HepG2 (cell line): Measurements from ENCODE around the gene ACYP2. TPM values are rescaled to one million over a fixed set of nuclear protein-coding genes. Genes with fewer than 3 reads are reported as not detected.
A peak's percentile ranks its signal among the peaks of the same experiment; 100 is the strongest.

ENCODE experiments used
- ATAC-seq: fragments of 200-7000 bp; cut with Tn5 transposase; 3 replicates; pipeline ENCODE4 v1.9.1; 2020; ENCODE audit warnings: mild to moderate bottlenecking, moderate library complexity
- BruUV-seq: library from RNA; stranded (reverse); fragments of 400-500 nt; replicated peaks from 2 replicates; lab custom pipeline; 2021; lab: Mats Ljungman, UMichigan
- CTCF ChIA-PET: fragments of 300-600 bp; formaldehyde crosslinking; extraction: SDS; loops from one replicate; lab custom pipeline; 2021; ENCODE audit warnings: low total read pairs, inconsistent platforms, low intra/inter-chr PET ratio; lab: Yijun Ruan, JAX
- POLR2A ChIA-PET: fragments of 350-600 bp; sonication (Branson Sonifier 250); formaldehyde crosslinking; loops from one replicate; lab custom pipeline; 2020; ENCODE audit warnings: antibody characterized with exemption, inconsistent platforms; lab: Yijun Ruan, JAX
- DNase-seq: peaks from one replicate; pipeline ENCODE4 v3.0.0-alpha.2; 2015; ENCODE audit warnings: low spot score
- FAIRE-seq: peaks from 3 replicates; lab custom pipeline; 2011; peaks lifted over from hg19 to GRCh38; lab: Jason Lieb, UNC
- H2AFZ ChIP-seq: one replicate; pipeline ENCODE4 v1.6.1; 2011; ENCODE audit warnings: low read length, inconsistent platforms
- H3K27ac ChIP-seq: fragments of 300-600 bp; 3 replicates; pipeline ENCODE4 v1.8.0; 2011; ENCODE audit warnings: mixed run types, mild to moderate bottlenecking, mixed read lengths, low read length, inconsistent platforms; ENCODE audit not compliant: insufficient read depth; ENCODE audit errors: extremely low read length
- H3K27me3 ChIP-seq, 2 experiments: fragments of 200-600 bp in 1 of 2; 2 replicates in 1 of 2; 3 replicates in 1 of 2; pipeline versions ENCODE4 v1.6.0 to v1.8.0; 2011; ENCODE audit warnings: low read length in 2 of 2, mild to moderate bottlenecking in 2 of 2, moderate library complexity in 2 of 2, inconsistent platforms in 1 of 2; ENCODE audit not compliant: insufficient read depth in 2 of 2, control insufficient read depth in 1 of 2
- H3K36me3 ChIP-seq, 2 experiments: fragments of 200-600 bp in 1 of 2; replicated peaks in 1 of 2; 2 replicates in 1 of 2; 3 replicates in 1 of 2; pipeline versions ENCODE4 v1.5.1 to v1.8.0; 2011; ENCODE audit warnings: low read length in 2 of 2, inconsistent platforms in 1 of 2; ENCODE audit not compliant: insufficient read depth in 2 of 2, control insufficient read depth in 1 of 2
- H3K4me1 ChIP-seq: 2 replicates; pipeline ENCODE4 v1.5.1; 2012; ENCODE audit warnings: low read length, inconsistent platforms; ENCODE audit not compliant: insufficient read depth
- H3K4me2 ChIP-seq: 2 replicates; pipeline ENCODE4 v1.6.0; 2011; ENCODE audit warnings: low read depth, low read length, inconsistent platforms
- H3K4me3 ChIP-seq, 3 experiments: fragments of 200-600 bp in 1 of 3; sonication (generic), shearing (Covaris generic) in 1 of 3; replicated peaks in 1 of 3; 2 replicates each; pipeline ENCODE4 v1.5.1; 2011 to 2016; ENCODE audit warnings: low read length in 3 of 3, inconsistent platforms in 2 of 3, low read depth in 2 of 3, mild to moderate bottlenecking in 2 of 3, control low read depth in 1 of 3, mixed read lengths in 1 of 3; ENCODE audit not compliant: insufficient read depth in 1 of 3
- H3K79me2 ChIP-seq: one replicate; pipeline ENCODE4 v1.6.1; 2011; ENCODE audit warnings: low read length, inconsistent platforms; ENCODE audit not compliant: insufficient read depth
- H3K9ac ChIP-seq: 2 replicates; pipeline ENCODE4 v1.6.0; 2011; ENCODE audit warnings: mild to moderate bottlenecking, low read depth, low read length, inconsistent platforms; ENCODE audit not compliant: insufficient read depth
- H3K9me3 ChIP-seq: 2 replicates; pipeline ENCODE4 v1.5.1; 2012; ENCODE audit warnings: mild to moderate bottlenecking, low read length
- H4K20me1 ChIP-seq: 2 replicates; pipeline ENCODE4 v1.6.0; 2011; ENCODE audit warnings: inconsistent platforms, mild to moderate bottlenecking, low read length, moderate library complexity; ENCODE audit not compliant: insufficient read depth
- CEBPB ChIP-seq: IDR thresholded peaks from 2 replicates; pipeline ENCODE4 v1.6.1; 2011; ENCODE audit warnings: low read depth, low read length, improper control_type of control experiment, borderline replicate concordance
- CEBPG ChIP-seq: IDR thresholded peaks from 2 replicates; pipeline ENCODE4 v1.6.1; 2016
- CHD4 ChIP-seq: fragments of 200-600 bp; sonication (generic); IDR thresholded peaks from 2 replicates; pipeline ENCODE4 v1.7.0; 2017; ENCODE audit warnings: mild to moderate bottlenecking, low read length, borderline replicate concordance
- FOXC1 ChIP-seq: sonication (generic); formaldehyde crosslinking; IDR thresholded peaks from 2 replicates; pipeline ENCODE4 v1.8.0; 2022; ENCODE audit warnings: mild to moderate bottlenecking, missing genetic modification reagents, borderline replicate concordance
- HNF1A ChIP-seq, 2 experiments: sonication (generic) in 1 of 2; formaldehyde crosslinking in 1 of 2; IDR thresholded peaks; 2 replicates each; pipeline versions ENCODE4 v1.4.0 to v1.6.1; 2016 to 2020; ENCODE audit warnings: borderline replicate concordance in 1 of 2, low read depth in 1 of 2, mild to moderate bottlenecking in 1 of 2, missing genetic modification reagents in 1 of 2
- HNF4A ChIP-seq: sonication (generic); formaldehyde crosslinking; IDR thresholded peaks from 2 replicates; pipeline ENCODE4 v1.4.0; 2020; ENCODE audit warnings: missing genetic modification reagents
- HNF4G ChIP-seq, 2 experiments: sonication (generic) in 1 of 2; formaldehyde crosslinking in 1 of 2; IDR thresholded peaks; 2 replicates each; pipeline versions ENCODE4 v1.4.0 to v1.6.1; 2011 to 2020; ENCODE audit warnings: borderline replicate concordance in 2 of 2, low read depth in 2 of 2, mild to moderate bottlenecking in 2 of 2, low read length in 1 of 2, missing genetic modification reagents in 1 of 2, moderate library complexity in 1 of 2
- MAX ChIP-seq: IDR thresholded peaks from 2 replicates; pipeline ENCODE4 v1.6.1; 2012; ENCODE audit warnings: inconsistent platforms
- RARA ChIP-seq: IDR thresholded peaks from 2 replicates; pipeline ENCODE4 v1.6.1; 2016; ENCODE audit warnings: missing genetic modification reagents, missing compliant biosample characterization
- RXRA ChIP-seq: sonication (generic); formaldehyde crosslinking; IDR thresholded peaks from 2 replicates; pipeline ENCODE4 v1.5.1; 2020; ENCODE audit warnings: missing genetic modification reagents
- ZNF256 ChIP-seq: sonication (generic); formaldehyde crosslinking; conservative IDR thresholded peaks from 2 replicates; pipeline ENCODE4 v1.4.0; 2020; ENCODE audit warnings: missing genetic modification reagents
- ZNF383 ChIP-seq: sonication (generic); formaldehyde crosslinking; IDR thresholded peaks from 2 replicates; pipeline ENCODE4 v1.4.0; 2020; ENCODE audit warnings: missing genetic modification reagents, mild to moderate bottlenecking, borderline replicate concordance
- ZNF605 ChIP-seq: sonication (generic); formaldehyde crosslinking; IDR thresholded peaks from 2 replicates; pipeline ENCODE4 v1.8.0; 2022; ENCODE audit warnings: mild to moderate bottlenecking, missing genetic modification reagents
- WGBS: methylation state at CpG from one replicate; pipeline ENCODE4 v1.1.6; 2017; ENCODE audit warnings: low lambda C conversion rate; 5-methylcytosine and 5-hydroxymethylcytosine counted together
- in situ Hi-C: cut with HindIII; loops from 2 replicates; pipeline ENCODE4 v1.10.0; 2017; ENCODE audit warnings: low pct_unique_long_range_greater_than_20kb; ENCODE audit not compliant: extremely low pct_ligation_motif_present
- intact Hi-C: fragments of 100-400 bp; cut with micrococcal nuclease; formaldehyde crosslinking; loops from one replicate; pipeline ENCODE4 v1.10.0; 2022; ENCODE audit not compliant: unreplicated experiment
- polyA plus RNA-seq, 8 experiments: library from polyadenylated mRNA; depleted of rRNA in 3 of 8; stranded (reverse) in 7 of 8; unstranded in 1 of 8; fragments of >200 nt; fragmentation: Illumina TruSeq in 4 of 8; extraction: Trizol in 4 of 8; gene quantifications; 2 replicates each; pipeline versions ENCODE4 v1.2.1 to v1.2.3, GENCODE V29; 2011 to 2016; ENCODE audit warnings: low read depth in 4 of 8, missing spikeins in 1 of 8, mixed read lengths in 1 of 8; ENCODE audit not compliant: insufficient read depth in 1 of 8
- total RNA-seq, 5 experiments: library from RNA; depleted of rRNA; stranded (reverse); fragments of >200 nt; fragmentation: Illumina TruSeq; extraction: Trizol; gene quantifications; 2 replicates each; pipeline ENCODE4 v1.2.3, GENCODE V29; 2016; ENCODE audit warnings: low read depth in 1 of 5
- TF ChIP-seq, protein P1 (sequence below): sonication (generic); formaldehyde crosslinking; IDR thresholded peaks from 2 replicates; pipeline ENCODE4 v1.5.1; 2020; ENCODE audit warnings: mild to moderate bottlenecking, missing genetic modification reagents, moderate library complexity

ACYP2 gene
- total and polyA plus RNA-seq, 2 of the 13 experiments (the other 11 are each of a cell fraction or from before 2014, with no cell fraction given), result 12.3 to 12.7 TPM

- TF ChIP-seq HNF1A (IDR thresholded peaks at IDR 0.05; ENCODE audit: low read depth), result no peak
- TF ChIP-seq HNF1A (CRISPR knock-in tag; IDR thresholded peaks at IDR 0.05; ENCODE audit: borderline replicate concordance), result no peak
- TF ChIP-seq ZNF383 (CRISPR knock-in tag), result no peak
- TF ChIP-seq ZNF605, result no peak
- no peak for TF ChIP-seq CHD4
These were observed 69.7 kb downstream of the ACYP2 start (continued) for GRCh38 chr2:54185105-54185504.

- POLR2A ChIA-PET, result no interaction called here
- no peak overlapping the region for H2AFZ ChIP-seq
- DNase-seq (peak; percentile 43), ATAC-seq (peak; percentile 64), FAIRE-seq (no peak)
- no peaks in the 10 kb centered on the region for H3K9me3 ChIP-seq
- TF ChIP-seq CEBPG (peak; percentile 31; the same call in 1 of the 2 replicates), MAX (0 out of 2 replicates have a peak, but pooled peaks have one; percentile 16), FOXC1 (0 out of 2 replicates have a peak, but pooled peaks have one; percentile 31), RXRA (CRISPR knock-in tag) (0 out of 2 replicates have a peak, but pooled peaks have one; percentile 23), HNF4G (IDR thresholded peaks at IDR 0.05; ENCODE audit: borderline replicate concordance, low read depth, low read length) (0 out of 2 replicates have a peak, but pooled peaks have one; percentile 29), HNF4G (CRISPR knock-in tag; IDR thresholded peaks at IDR 0.05; ENCODE audit: borderline replicate concordance, low read depth) (no peak), HNF4A (peak; percentile 72), ZNF256 (CRISPR knock-in tag) (no peak), CEBPB (peak; percentile 53; the same call in 1 of the 2 replicates), RARA (CRISPR knock-in tag) (no peak)
- TF ChIP-seq, protein P1, sequence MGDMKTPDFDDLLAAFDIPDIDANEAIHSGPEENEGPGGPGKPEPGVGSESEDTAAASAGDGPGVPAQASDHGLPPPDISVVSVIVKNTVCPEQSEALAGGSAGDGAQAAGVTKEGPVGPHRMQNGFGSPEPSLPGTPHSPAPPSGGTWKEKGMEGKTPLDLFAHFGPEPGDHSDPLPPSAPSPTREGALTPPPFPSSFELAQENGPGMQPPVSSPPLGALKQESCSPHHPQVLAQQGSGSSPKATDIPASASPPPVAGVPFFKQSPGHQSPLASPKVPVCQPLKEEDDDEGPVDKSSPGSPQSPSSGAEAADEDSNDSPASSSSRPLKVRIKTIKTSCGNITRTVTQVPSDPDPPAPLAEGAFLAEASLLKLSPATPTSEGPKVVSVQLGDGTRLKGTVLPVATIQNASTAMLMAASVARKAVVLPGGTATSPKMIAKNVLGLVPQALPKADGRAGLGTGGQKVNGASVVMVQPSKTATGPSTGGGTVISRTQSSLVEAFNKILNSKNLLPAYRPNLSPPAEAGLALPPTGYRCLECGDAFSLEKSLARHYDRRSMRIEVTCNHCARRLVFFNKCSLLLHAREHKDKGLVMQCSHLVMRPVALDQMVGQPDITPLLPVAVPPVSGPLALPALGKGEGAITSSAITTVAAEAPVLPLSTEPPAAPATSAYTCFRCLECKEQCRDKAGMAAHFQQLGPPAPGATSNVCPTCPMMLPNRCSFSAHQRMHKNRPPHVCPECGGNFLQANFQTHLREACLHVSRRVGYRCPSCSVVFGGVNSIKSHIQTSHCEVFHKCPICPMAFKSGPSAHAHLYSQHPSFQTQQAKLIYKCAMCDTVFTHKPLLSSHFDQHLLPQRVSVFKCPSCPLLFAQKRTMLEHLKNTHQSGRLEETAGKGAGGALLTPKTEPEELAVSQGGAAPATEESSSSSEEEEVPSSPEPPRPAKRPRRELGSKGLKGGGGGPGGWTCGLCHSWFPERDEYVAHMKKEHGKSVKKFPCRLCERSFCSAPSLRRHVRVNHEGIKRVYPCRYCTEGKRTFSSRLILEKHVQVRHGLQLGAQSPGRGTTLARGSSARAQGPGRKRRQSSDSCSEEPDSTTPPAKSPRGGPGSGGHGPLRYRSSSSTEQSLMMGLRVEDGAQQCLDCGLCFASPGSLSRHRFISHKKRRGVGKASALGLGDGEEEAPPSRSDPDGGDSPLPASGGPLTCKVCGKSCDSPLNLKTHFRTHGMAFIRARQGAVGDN (CRISPR knock-in tag), result 0 out of 2 replicates have a peak, but pooled peaks have one; percentile 12
- in situ Hi-C loops (no loop called here), intact Hi-C loops (no loop called here)
- peaks cover 12% of the 10 kb centered on the region for H3K4me1 ChIP-seq
- no peaks in the 10 kb centered on the region for H3K79me2 ChIP-seq
- H3K27ac ChIP-seq, result no peak overlapping the region
- H3K4me3 ChIP-seq, result no peak overlapping the region
- no peak overlapping the region for H3K4me2 ChIP-seq
- no peaks in the 10 kb centered on the region for H4K20me1 ChIP-seq
- no TSS peak for BruUV-seq
- no peak overlapping the region for H3K9ac ChIP-seq
- CTCF ChIA-PET, result no interaction called here
- 90% methylated on average over 5 of the region's 5 CpGs for WGBS
- H3K27me3 ChIP-seq, result no peaks in the 10 kb centered on the region
- no peaks in the 10 kb centered on the region for H3K36me3 ChIP-seq
These were observed 71.9 kb downstream of the ACYP2 start for GRCh38 chr2:54187331-54187730.
